GM18870 (cell line): ENCODE results near the gene TET2.

Source experiments
- ATAC-seq: cut with Tn5 transposase; IDR thresholded peaks from one replicate; pipeline ENCODE4 v1.9.1; 2021; ENCODE audit warnings: moderate library complexity; ENCODE audit not compliant: unreplicated experiment

Gene TET2

DNA sequence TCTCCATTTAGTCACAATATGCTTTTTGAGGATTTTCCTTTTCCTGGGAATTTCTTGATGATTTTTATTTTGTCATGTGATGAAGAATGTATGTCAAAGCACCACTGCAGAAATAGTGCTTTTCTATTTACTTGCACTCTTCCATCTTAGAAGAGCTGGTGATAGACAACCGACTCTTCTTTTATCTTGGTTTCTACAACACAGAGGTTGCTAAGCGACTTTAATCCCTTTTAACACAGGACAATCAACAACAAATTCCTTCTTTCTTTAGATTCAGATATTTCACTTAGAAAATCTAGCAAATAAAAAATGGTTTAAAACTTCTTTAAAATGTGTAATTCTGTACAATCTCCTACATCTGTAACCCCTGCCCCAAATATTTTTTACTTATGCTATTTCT lies 34.6 kb downstream of the TET2 start:
- no peak for ATAC-seq

- no peak for ATAC-seq
Observed at GRCh38 chr4:105182211-105182610, 35.5 kb downstream of the TET2 start.

GRCh38 chr4:105184316-105184980 lies 37.8 kb downstream of the TET2 start:
- ATAC-seq: no peak

GRCh38 chr4:105186701-105187161 lies 40.1 kb downstream of the TET2 start:
- ATAC-seq: no peak

GRCh38 chr4:105189855-105190650 lies 43.4 kb downstream of the TET2 start:
- ATAC-seq: no peak

GRCh38 chr4:105191621-105192210 lies 45.0 kb downstream of the TET2 start:
- ATAC-seq: peak; percentile 63

DNA sequence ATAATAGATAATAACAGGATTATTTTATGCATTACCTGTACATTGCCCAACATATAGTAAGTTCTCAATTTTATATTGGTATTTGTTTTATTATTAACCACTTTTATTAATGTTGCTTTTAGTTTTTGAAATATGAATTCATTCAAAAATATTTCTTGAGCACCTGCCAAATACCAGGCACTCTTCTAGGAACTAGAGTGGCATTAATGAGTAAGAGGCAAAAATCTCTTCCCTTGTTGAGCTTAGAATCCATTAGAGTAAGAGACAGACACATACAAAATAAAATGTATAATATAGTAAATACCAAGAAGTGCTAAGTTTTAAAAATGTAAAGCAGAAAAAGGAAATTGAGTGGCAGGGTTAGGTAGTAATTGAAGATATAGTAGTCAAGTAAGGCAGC lies 45.8 kb downstream of the TET2 start:
- no peak for ATAC-seq

- ATAC-seq: no peak
Observed at GRCh38 chr4:105192910-105193309, 46.2 kb downstream of the TET2 start.

DNA sequence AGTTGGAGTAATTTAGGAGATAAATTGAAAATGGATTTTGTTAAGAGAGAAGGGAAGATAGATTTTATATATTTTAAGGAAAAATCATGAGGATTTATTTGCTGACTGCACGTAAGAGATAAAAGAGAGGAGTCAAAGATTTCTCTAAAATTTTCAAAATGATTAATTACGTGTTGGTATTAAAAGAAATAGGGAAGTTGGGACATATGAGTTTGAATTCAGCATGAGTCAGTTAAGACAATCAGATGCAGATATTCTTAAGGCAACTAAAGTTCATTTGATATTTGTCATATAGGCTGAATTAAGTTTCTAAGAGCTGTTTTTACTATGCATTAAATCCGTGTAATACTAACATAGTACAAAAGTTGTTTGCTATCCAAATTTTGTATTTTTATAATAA lies 46.9 kb downstream of the TET2 start:
- no peak for ATAC-seq

DNA sequence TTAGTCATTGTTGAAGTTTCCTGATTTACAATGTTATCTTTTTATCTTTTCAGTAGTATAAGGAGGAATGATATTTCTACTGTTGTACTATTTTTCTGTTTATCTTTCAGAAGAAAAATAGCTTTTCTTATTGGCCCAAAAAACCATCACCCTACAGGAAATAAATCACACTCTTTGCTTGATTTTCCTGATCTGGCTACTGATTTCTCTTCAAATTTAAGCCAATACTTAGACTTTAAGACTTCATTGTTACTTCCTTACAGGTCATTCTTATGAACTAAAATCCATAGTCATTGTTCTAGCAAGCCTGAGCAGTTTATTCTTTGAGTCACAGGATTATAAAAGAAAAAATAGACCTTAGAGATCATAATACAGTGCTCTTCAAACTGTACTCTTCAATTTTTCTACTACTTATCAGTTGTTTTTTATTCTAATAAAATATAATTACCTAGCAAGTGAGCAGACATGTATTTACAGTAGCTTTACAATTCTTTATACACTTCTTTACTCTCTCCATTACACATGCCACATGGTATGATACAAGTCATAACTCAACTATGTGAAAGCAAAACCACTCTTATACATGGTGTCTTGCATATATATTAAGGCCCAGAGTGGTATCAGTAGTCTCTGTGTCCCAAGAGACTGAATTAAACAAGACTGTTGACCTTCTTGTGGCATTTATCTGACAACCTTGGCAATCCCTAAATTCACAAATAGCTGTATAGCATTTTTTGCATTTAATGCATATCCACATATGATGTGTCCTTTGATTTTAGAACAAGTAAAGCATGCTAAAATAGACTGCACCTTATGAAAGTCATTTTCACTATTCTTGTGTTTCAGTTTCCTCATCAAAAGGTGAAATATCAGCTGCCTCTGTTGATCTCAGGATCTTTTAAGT lies 47.9 kb downstream of the TET2 start:
- peak; percentile 86 for ATAC-seq

DNA sequence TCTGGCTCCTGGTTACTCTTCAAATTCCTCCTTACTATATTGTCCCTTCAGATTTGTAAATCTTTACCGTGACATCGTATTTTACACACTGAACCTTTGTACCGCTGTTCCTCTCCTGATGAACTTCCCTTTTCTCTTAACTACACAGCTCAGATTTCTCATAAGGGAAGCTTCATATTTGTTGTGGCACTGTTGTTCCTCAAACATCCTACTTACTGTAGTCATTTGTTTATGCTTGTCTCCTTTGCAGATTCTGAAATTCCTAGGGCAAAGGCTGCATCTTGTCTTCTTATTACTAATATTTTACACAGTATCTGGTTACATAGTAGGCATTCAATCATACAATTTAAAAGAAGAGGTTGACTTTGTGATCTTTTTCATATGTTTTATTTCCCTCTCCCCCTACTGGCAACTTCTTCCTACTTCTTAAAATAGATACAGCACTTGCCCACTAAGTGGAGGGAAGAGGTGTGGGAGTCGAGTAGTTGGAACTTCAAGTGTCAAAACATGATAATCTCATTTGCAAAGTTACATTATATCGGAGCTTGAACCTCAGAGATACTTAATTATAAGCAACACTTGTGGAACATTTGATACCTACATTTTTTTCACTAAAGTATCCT lies 50.0 kb downstream of the TET2 start:
- no peak for ATAC-seq

- no peak for ATAC-seq
Observed at GRCh38 chr4:105197777-105198176, 51.1 kb downstream of the TET2 start.

DNA sequence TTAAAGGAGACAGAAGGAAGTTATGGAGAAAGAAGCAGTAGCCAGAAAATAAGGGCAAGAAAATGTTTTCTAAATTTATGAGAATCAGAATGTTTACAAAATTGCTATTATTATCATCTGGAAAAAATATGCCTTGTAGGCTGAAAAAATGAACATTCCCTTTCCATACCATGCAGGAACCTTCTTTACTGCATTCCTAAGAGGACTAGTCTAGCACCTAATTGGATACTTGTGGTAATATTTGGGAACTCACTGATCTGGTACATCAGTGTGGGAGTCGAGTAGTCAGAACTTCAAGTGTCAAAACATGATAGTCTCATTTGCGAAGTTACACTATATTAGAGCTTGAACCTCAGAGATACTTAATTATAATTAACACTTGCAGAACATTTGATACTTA lies 51.9 kb downstream of the TET2 start:
- no peak for ATAC-seq

- ATAC-seq: no peak
Observed at GRCh38 chr4:105206214-105206613, 59.5 kb downstream of the TET2 start.

DNA sequence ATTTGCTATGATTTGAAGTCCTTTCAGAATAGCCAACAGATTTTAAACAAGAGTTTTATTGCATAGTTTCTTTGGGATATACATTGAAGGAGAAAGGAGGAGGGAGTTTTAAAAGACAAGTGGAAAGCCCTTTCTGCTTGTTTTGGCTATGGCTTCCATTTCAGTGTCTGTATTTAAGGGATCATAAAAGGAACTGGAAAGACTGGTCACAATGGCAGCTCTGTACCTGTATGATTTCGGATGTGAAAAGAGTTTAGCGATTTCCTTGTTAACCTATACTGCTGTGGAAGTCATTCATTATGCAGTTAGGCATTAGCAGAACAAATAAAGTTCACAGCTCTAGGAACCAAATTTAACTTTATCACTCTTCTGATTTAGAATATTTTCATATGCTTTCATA lies 60.7 kb downstream of the TET2 start:
- no peak for ATAC-seq

DNA sequence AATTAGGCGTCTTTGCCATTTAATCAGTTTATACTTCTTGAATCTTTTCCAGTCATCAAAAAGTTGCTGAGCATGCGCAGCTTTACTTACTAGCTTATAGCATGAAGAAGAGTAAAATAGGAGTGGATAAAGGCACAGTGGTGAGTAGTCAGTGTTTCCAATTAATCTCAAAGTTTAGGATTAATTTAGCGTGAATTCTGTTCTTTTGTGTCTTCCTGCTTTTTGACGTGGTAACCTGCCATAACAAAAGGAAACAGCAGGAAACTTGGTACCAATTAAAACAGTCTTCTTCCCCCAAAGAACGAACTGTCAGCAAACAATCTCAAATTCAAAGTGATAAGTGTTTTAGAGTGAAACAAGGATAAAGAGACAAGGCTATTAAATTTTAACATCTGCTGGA lies 61.9 kb downstream of the TET2 start:
- no peak for ATAC-seq

DNA sequence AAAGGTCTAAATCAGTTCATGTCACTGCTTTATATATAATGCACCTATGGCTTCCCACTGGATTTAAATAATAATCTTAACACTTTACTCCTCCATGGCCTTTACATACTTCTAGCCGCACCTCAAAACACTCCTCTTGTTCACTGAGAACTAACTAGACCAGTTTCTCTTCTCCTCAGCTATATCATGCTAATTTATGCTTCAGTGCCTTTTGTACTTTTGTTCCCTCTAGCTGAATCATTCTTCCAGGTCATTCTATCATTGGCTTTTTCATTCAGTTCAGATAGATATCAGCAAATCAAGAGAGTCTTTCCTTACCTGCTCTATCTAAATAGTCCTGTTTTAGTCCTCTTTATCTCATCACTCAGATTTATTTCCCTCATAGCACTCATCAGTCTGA lies 64.2 kb downstream of the TET2 start:
- ATAC-seq: no peak

DNA sequence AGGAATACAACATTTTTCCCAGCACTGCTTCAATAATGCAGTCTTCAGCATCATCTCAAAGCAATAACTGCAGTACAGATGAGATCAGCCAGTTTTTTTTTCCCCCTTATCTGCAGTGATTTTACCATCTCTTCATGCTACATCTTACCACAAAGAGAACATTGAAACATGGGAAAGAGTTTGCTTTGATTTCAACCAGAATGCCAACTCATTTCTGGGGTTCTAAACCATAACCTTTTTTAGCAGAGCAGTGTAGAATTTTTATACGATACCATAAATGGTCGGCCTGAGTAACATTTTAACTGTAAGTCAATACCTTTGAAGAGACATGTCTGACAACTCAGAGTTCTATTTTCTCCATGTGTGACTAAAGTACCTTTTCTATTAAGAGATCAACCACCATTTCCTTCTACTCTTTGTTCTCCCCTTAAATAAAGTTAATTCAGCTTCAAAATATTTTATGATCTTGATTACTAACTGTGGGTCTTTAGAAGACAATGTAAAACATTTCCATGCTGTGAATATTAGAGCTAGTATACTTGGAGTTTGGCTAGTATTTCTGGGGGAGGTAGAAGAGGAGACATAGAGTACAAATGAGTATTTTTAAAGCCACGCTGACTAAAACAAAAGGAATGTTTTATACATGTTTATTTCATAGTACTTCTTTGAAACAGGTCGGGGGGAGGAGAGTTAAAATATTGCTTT lies 69.1 kb downstream of the TET2 start:
- ATAC-seq: peak; percentile 85

GRCh38 chr4:105225500-105225899 lies 78.8 kb downstream of the TET2 start:
- no peak for ATAC-seq

DNA sequence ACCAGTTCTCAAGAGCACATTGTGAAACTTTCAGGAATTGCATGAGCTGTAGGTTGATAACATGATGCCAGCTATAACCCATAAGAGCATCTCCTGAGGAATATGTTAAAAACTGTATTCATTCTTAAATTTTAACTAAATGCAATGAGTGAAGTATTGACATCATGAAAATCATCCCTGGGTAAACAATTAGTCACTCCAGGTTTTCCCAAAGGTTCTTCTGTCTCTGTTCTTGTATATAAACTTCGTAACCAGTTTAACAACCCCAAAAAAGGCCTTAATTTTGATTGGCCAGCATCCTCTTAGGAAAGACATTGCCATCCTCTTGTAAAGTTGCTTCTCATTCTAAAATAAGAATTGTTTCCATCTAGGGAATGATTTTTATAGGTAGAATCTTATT lies 80.4 kb downstream of the TET2 start:
- no peak for ATAC-seq
